K562 (cell line): ENCODE measurements around the gene MROH2B. TPM values are rescaled to one million over a fixed set of nuclear protein-coding genes. Genes with fewer than 3 reads are reported as not detected.

Source experiments
- MAFF ChIP-seq: IDR thresholded peaks from 2 replicates; pipeline ENCODE4 v1.6.1; 2012; ENCODE audit warnings: low read length, improper control_type of control experiment
- polyA plus RNA-seq, 8 experiments: library from polyadenylated mRNA; depleted of rRNA in 4 of 8; stranded (reverse) in 5 of 8; unstranded in 3 of 8; fragments of >200 nt; fragmentation: Nextera tagmentation in 2 of 8; fragmentation: Illumina TruSeq in 1 of 8; extraction: Ambion mirVana in 2 of 8; extraction: Trizol in 1 of 8; gene quantifications; 2 replicates each; pipeline versions ENCODE4 v1.2.1 to v1.2.3, GENCODE V29; 2011 to 2014; ENCODE audit warnings: inconsistent platforms in 1 of 8, missing spikeins in 1 of 8
- total RNA-seq, 7 experiments: library from RNA; depleted of rRNA in 6 of 7; stranded (reverse); fragments of >200 nt in 6 of 7; fragmentation: Illumina TruSeq in 2 of 7; extraction: Trizol in 2 of 7; gene quantifications; 2 replicates each; pipeline versions ENCODE4 v1.2.1 to v1.2.3, GENCODE V29; 2011 to 2021; ENCODE audit warnings: low replicate concordance in 1 of 7
- TF ChIP-seq, protein P1 (sequence below): fragments of 200-600 bp; sonication (generic); IDR thresholded peaks from one replicate; pipeline ENCODE4 v1.6.1; 2012; ENCODE audit warnings: mild to moderate bottlenecking, low read depth, low read length, inconsistent platforms
- TF ChIP-seq, protein P2 (sequence below): fragments of 250-450 bp; sonication (Bioruptor Pico); IDR thresholded peaks from 2 replicates; pipeline ENCODE4 v1.8.0; 2021; ENCODE audit warnings: borderline replicate concordance, mild to moderate bottlenecking, moderate library complexity; ENCODE audit not compliant: poor library complexity, severe bottlenecking

MROH2B gene
- total and polyA plus RNA-seq, 9 of the 15 experiments (the other 6 are each of a cell fraction or from before 2014, with no cell fraction given), result not detected

- TF ChIP-seq, protein P1, sequence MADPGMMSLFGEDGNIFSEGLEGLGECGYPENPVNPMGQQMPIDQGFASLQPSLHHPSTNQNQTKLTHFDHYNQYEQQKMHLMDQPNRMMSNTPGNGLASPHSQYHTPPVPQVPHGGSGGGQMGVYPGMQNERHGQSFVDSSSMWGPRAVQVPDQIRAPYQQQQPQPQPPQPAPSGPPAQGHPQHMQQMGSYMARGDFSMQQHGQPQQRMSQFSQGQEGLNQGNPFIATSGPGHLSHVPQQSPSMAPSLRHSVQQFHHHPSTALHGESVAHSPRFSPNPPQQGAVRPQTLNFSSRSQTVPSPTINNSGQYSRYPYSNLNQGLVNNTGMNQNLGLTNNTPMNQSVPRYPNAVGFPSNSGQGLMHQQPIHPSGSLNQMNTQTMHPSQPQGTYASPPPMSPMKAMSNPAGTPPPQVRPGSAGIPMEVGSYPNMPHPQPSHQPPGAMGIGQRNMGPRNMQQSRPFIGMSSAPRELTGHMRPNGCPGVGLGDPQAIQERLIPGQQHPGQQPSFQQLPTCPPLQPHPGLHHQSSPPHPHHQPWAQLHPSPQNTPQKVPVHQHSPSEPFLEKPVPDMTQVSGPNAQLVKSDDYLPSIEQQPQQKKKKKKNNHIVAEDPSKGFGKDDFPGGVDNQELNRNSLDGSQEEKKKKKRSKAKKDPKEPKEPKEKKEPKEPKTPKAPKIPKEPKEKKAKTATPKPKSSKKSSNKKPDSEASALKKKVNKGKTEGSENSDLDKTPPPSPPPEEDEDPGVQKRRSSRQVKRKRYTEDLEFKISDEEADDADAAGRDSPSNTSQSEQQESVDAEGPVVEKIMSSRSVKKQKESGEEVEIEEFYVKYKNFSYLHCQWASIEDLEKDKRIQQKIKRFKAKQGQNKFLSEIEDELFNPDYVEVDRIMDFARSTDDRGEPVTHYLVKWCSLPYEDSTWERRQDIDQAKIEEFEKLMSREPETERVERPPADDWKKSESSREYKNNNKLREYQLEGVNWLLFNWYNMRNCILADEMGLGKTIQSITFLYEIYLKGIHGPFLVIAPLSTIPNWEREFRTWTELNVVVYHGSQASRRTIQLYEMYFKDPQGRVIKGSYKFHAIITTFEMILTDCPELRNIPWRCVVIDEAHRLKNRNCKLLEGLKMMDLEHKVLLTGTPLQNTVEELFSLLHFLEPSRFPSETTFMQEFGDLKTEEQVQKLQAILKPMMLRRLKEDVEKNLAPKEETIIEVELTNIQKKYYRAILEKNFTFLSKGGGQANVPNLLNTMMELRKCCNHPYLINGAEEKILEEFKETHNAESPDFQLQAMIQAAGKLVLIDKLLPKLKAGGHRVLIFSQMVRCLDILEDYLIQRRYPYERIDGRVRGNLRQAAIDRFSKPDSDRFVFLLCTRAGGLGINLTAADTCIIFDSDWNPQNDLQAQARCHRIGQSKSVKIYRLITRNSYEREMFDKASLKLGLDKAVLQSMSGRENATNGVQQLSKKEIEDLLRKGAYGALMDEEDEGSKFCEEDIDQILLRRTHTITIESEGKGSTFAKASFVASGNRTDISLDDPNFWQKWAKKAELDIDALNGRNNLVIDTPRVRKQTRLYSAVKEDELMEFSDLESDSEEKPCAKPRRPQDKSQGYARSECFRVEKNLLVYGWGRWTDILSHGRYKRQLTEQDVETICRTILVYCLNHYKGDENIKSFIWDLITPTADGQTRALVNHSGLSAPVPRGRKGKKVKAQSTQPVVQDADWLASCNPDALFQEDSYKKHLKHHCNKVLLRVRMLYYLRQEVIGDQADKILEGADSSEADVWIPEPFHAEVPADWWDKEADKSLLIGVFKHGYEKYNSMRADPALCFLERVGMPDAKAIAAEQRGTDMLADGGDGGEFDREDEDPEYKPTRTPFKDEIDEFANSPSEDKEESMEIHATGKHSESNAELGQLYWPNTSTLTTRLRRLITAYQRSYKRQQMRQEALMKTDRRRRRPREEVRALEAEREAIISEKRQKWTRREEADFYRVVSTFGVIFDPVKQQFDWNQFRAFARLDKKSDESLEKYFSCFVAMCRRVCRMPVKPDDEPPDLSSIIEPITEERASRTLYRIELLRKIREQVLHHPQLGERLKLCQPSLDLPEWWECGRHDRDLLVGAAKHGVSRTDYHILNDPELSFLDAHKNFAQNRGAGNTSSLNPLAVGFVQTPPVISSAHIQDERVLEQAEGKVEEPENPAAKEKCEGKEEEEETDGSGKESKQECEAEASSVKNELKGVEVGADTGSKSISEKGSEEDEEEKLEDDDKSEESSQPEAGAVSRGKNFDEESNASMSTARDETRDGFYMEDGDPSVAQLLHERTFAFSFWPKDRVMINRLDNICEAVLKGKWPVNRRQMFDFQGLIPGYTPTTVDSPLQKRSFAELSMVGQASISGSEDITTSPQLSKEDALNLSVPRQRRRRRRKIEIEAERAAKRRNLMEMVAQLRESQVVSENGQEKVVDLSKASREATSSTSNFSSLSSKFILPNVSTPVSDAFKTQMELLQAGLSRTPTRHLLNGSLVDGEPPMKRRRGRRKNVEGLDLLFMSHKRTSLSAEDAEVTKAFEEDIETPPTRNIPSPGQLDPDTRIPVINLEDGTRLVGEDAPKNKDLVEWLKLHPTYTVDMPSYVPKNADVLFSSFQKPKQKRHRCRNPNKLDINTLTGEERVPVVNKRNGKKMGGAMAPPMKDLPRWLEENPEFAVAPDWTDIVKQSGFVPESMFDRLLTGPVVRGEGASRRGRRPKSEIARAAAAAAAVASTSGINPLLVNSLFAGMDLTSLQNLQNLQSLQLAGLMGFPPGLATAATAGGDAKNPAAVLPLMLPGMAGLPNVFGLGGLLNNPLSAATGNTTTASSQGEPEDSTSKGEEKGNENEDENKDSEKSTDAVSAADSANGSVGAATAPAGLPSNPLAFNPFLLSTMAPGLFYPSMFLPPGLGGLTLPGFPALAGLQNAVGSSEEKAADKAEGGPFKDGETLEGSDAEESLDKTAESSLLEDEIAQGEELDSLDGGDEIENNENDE, result no peak
- TF ChIP-seq, protein P2, sequence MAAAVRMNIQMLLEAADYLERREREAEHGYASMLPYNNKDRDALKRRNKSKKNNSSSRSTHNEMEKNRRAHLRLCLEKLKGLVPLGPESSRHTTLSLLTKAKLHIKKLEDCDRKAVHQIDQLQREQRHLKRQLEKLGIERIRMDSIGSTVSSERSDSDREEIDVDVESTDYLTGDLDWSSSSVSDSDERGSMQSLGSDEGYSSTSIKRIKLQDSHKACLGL (CRISPR knock-in tag), result no peak
- TF ChIP-seq MAFF, result no peak
Measured at GRCh38 chr5:40958811-40959210, 112.3 kb downstream of the MROH2B start (continued).
